ENCODE measurements around the gene FGA. TPM values are rescaled to one million over a fixed set of nuclear protein-coding genes. Genes with fewer than 3 reads are reported as not detected.

The FGA gene
- total RNA-seq, 1 experiment from 2014 or later = 3.9 TPM

- DNase-seq (ENCODE audit: low read depth, low spot score) = no peak
- Histone ChIP-seq H3K4me1 (ENCODE audit: control insufficient read depth in 1 of 2, insufficient read depth in 2 of 2, low read length in 2 of 2) (no peaks in the 10 kb centered on the region), H3K27me3 (ENCODE audit: insufficient read depth, low read length) (no peaks in the 10 kb centered on the region), H3K9me3 (ENCODE audit: control insufficient read depth in 1 of 2, insufficient read depth in 1 of 2, low read depth in 1 of 2, low read length in 2 of 2) (no peaks in the 10 kb centered on the region), H3K27ac (ENCODE audit: low read depth, low read length) (no peak overlapping the region), H3K79me2 (ENCODE audit: insufficient read depth, low read length) (no peaks in the 10 kb centered on the region), H3K36me3 (ENCODE audit: control insufficient read depth in 1 of 2, insufficient read depth in 2 of 2, low read length in 2 of 2) (no peaks in the 10 kb centered on the region), H3K4me3 (replicated peaks in 1 of 2; ENCODE audit: low read depth in 1 of 2, low read length in 2 of 2) (no peak overlapping the region), H2AFZ (ENCODE audit: low read depth, low read length, poor library complexity, severe bottlenecking) (no peak overlapping the region), H3K9ac (ENCODE audit: low read length) (no peak overlapping the region), H3K9me2 (ENCODE audit: insufficient read depth) (no peaks in the 10 kb centered on the region), H4K20me1 (ENCODE audit: insufficient read depth) (no peaks in the 10 kb centered on the region), H3K4me2 (ENCODE audit: low read length) (no peak overlapping the region)
- intact Hi-C loops (cut with micrococcal nuclease) = no loop called here
- no peak for ATAC-seq
- CTCF ChIA-PET = no interaction called here
- no peak for TF ChIP-seq SIN3A (IDR thresholded peaks at IDR 0.05; ENCODE audit: low read depth)
- TF ChIP-seq CBX3 (IDR thresholded peaks at IDR 0.05; ENCODE audit: low read depth) = no peak
- TF ChIP-seq ZBTB33 (IDR thresholded peaks at IDR 0.05; ENCODE audit: extremely low read depth, insufficient replicate concordance, low read length) = no peak
- TF ChIP-seq CEBPB (IDR thresholded peaks at IDR 0.05; ENCODE audit: low read depth) = no peak
- no peak for TF ChIP-seq REST (IDR thresholded peaks at IDR 0.05; ENCODE audit: low read depth)
- TF ChIP-seq ATF3 (IDR thresholded peaks at IDR 0.05) = no peak
- no peak for TF ChIP-seq POLR2A (IDR thresholded peaks at IDR 0.05; ENCODE audit: borderline replicate concordance, extremely low read depth, insufficient read depth, insufficient read length)
- no peak for TF ChIP-seq EZH2phosphoT487 (IDR thresholded peaks at IDR 0.05; ENCODE audit: borderline replicate concordance)
- TF ChIP-seq TCF7L2 (IDR thresholded peaks at IDR 0.05; ENCODE audit: borderline replicate concordance, extremely low read depth, insufficient read depth, insufficient read length) = no peak
- no peak for TF ChIP-seq ZFX (IDR thresholded peaks at IDR 0.05)
- TF ChIP-seq YY1 (IDR thresholded peaks at IDR 0.05; ENCODE audit: extremely low read depth, insufficient replicate concordance, low read depth, low read length) = no peak
- no peak for TF ChIP-seq MAX (IDR thresholded peaks at IDR 0.05)
- no peak for TF ChIP-seq RAD21 (IDR thresholded peaks at IDR 0.05; ENCODE audit: low read depth)
- TF ChIP-seq SP1 (IDR thresholded peaks at IDR 0.05; ENCODE audit: low read depth) = no peak
- no peak for TF ChIP-seq EZH2 (IDR thresholded peaks at IDR 0.05)
- BruUV-seq (replicated peaks) = no TSS peak
- POLR2A ChIA-PET = no interaction called here
- RAD21 ChIA-PET (ENCODE audit: low non-redundant PET in 1 of 2, low total read pairs in 2 of 2, uncharacterized antibody in 2 of 2, unreplicated experiment in 2 of 2) = no interaction called here
Measured at GRCh38 chr4:154582723-154583122, 7.8 kb downstream of the FGA start.
